Right renal pelvis (tissue), 4 donors: ENCODE measurements around the gene ATP1B2. TPM values are rescaled to one million over a fixed set of nuclear protein-coding genes. Genes with fewer than 3 reads are reported as not detected.
"Not testable (repeated sequence)": the region's sequence is repeated elsewhere in the genome, so short reads cannot be mapped to it uniquely, and the experiment has no call there.

ENCODE experiments used
- DNase-seq, 4 donors: peaks; one replicate each; pipeline ENCODE4 v3.0.0-alpha.2; 2013; ENCODE audit warnings: low read depth in 4 of 4, low spot score in 3 of 4, missing footprints in 1 of 4
- polyA plus RNA-seq, 4 donors: library from polyadenylated mRNA; unstranded; fragments of 120-200 nt; gene quantifications; one replicate each; pipeline ENCODE4 v1.2.1, GENCODE V29; 2013; ENCODE audit not compliant: insufficient read length in 4 of 4

Gene ATP1B2, protein sequence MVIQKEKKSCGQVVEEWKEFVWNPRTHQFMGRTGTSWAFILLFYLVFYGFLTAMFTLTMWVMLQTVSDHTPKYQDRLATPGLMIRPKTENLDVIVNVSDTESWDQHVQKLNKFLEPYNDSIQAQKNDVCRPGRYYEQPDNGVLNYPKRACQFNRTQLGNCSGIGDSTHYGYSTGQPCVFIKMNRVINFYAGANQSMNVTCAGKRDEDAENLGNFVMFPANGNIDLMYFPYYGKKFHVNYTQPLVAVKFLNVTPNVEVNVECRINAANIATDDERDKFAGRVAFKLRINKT
- polyA plus RNA-seq = 10 to 100 TPM; 18.6 to 26.1 (median 21.2) TPM

DNA sequence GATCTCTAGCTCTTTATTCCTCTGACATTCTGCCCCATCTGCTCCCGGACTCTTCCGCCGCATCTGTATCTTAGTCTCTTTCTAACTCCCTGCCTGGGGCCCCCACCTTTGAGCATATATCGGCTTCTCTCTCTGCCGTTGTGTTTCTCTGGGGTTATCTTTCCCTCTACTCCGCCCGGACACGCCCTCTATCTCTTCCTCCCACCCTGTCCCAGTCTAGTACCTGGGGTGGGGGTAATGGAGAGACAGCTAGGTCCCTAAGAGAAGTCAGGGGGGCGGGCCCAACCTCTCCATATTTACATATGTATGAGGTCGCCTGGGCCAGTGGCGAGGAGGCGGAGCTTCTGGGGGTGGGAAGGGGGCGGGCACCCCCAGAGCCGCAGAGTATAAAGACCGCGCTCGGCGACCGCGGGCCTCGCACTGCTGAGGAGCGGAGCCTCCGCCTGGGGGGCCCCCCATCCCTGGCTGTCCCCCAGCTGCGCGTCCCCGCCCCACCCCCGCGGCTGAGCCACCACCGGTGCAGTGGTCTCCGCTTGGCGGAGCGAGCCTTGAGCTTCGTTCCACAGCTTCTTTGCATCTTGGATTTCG, at the start of gene ATP1B2:
TSS of gene ATP1B2 (plus strand) at position 418 of the 588 bp plus-strand sequence. CDS start 593 bp downstream, outside the sequence.
- peak in 3 of 4 donors; percentile 49 to 58 (median 56) for DNase-seq

DNA sequence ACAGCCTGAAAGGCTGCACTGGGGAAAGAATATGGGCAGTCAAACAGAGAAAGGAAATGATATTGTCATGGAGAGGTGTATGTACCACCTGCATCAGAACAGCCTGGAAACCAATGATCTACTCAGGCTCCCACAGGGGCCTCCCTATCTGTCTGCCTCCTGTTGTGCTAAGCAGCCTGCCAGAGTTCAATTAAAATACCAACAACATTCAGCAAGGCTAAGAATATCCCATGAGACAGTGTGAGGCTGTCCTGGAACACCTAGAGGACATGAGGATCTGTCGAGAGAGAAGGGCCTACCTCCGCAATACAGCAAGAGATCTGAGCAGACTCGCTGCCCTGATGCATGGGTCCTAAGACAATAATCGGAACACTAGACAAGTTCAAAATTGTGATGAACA, 44.4 kb upstream of the ATP1B2 start:
- DNase-seq = no peak

DNA sequence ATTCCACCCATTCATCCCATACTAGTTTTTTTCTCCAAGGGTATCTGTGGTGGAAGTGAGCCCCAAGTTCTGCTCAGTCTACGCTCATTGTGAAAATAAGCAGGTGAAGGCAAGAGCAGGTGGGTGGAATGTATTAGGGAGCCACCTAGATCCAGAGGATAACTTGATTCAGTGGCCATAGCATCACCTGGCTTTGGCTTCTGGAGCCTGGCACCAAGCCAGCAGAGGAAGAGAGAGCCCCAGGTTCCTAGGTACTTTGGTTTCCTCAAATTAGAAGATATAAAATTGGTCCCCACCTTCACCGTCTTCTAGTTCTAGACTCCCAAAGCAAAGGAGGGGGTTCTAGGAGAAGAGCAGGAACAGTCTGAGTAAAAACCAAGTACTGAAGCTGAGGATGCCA, 40.1 kb upstream of the ATP1B2 start:
- DNase-seq = no peak

DNA sequence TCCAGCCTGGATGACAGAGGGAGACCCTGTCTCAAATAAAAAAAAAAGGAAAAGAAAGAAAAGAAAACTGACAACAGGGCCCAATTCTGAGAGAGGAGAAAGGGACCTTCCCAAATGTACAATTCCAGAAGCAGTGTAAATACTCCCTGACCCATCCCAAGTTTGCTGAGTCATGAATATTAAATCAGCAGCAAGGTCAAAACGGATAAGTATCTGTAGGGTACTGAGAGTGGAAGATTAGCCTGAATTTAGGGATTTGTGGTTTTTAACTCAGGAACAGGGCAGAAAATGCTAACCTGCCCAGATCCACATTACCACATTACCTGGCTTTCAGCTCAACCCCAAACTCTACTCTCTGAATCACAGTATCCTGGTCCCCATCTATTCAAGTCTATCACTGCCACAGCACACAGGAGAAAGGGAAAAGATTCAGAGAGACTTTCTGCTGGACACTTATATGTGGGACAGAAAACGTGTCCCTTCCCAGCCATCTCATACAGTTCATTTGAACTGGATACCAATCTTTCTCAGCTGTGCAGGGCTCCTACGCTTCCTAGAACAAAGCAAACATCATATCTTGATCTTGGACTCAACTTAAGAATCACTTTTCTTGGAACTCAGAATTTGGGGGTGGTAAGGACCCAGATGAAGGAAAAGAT, 39.0 kb upstream of the ATP1B2 start:
- DNase-seq = no peak

DNA sequence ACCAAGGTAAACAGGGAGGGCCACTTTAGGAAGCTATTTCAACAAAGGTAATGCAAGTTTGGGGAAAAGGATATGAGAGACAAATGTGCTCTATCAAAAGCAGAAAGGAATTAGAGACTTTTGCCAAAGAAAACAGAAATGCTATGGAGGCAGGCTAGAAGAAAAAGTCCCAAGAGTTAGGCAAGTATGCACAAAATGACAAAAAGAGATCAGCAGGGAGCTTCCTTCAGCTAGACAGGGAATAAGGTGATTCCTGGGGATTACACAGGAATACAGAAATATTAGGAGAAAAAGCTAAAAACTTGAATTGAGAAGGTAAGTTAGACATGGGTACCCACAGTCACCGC, 38.5 kb upstream of the ATP1B2 start:
- DNase-seq = no peak

DNA sequence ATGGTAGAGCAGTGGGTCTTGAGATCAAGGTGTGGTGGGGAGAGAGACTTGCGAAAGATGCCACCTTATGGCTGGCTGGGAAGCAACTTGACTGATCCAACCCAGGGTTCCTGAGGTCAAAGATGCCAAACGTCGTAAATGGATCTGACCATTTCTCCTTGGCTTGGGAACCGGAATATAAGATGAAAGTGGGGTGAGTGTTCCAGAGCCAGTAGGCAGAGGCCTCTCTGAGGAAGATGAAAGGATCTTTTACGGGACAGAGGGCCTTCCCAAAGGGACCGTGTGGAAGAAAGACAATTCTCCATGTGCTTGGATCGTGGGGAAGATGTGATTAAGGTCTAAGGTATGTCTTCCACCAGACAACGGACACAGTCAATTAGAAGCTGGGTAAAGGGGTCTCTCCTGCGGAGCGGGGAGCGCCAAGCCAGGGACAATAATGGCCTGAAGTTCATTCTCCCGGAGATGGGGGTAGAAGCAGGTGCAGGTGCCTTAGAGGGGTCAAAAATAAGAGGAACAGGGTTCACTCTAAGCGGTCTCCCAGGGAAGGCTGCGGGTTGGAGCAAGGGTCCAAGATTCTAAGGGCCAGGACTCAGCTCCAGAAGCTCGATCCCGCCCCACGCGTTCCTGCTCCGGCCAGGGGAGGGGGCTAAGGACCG, 36.8 kb upstream of the ATP1B2 start:
- no peak for DNase-seq

DNA sequence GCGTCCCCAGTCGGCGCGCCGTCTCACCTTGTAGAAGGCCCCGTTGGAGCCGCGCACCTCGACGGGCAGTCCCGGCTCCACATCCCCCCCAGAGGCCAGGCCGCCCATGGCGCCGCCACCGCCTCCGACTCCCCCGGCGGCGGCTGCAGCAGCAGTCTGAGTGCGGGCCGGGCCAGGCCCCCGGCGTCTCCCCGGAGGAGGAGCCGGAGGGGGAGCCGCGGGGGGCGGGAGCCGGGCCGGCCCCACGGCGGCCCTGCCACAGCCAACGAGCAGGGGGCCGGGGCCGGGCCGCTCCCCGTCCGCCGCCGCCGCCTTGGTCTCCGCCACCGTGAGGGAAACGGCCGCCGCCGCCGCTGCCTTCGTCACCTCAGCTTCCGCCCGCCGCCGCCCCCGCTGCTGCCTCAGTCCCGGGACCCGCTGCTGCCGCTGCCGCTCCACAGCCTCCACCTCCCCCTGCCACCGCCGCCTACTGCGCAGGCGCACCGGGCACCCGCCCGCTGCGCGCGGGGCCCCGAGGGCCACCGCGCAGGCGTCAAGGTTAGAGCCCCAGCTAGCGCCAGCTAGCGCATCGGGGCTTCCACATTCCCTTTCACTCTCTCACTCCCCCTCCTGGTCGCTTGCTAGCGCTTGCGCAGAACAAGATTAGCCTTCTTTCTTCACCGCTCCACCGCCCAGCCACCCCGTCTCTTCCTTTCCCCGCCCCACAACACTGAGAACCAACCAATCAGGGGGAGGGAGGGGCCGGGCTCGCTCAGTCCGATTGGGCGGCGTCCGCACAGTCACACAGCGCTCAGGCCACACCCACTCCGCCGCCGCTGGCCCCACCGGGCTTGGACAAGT, 36.1 kb upstream of the ATP1B2 start, which contains the start of gene FXR2:
TSS of gene FXR2 (minus strand) at position 473 of the 840 bp plus-strand sequence. CDS start at position 108, 365 bp downstream.
- DNase-seq = peak; percentile 100

DNA sequence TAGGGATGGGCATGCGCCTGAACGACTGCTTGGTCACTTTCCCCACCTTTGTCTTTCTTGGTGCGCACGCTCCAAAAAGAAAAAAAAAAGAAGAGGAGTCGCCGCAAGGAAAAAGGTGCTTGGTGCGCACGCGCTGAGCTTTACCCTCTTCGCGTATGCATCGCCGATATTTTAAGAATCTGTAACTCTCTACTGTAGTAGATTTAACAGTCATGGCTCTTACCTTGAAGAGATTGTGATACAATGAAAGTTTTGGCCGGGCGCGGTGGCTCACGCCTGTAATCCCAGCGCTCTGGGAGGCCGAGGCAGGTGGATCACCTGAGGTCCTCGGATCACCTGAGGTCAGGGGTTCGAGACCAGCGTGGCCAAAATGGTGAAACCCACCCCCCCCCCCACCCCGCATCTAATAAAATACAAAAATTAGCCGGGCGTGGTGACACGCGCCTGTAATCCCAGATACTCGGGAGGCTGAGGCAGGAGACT, 35.4 kb upstream of the ATP1B2 start:
- DNase-seq = no peak

DNA sequence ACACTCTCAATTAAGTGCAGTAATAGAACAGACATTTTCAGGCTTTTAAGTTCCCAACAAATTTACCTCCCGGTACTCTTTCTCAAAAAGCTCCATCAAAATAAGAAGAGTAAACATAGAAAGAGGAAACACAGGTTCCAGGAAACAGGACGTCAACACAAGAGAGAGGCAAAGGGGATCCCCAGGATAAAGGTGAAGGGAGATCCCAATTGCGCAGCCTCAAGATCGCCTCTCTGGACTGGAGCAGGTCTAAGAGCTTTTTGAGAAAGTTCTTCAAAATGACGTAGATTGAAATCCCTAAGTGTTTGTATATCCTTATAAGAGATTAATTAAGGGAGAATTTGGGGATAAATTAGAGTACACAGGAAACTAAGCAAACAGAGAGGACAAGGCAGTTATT, 32.1 kb upstream of the ATP1B2 start:
- no peak for DNase-seq

DNA sequence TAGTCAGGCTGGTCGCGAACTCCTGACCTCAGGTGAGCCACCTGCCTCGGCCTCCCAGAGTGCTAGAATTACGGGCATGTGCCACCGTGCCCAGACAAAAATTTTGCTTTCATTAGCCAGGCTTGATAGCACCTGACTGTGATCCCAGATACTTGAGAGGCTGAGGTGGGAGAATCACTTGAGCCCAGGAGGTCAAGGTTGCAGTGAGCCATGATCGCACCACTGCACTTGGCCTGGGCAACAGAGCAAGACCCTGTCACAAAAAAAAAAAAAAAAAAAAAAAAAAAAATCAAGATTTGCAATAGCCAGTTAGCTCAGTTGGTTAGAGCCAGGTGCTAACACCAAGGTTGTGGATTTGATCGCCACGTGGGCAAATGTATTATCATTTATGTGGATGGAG, 29.9 kb upstream of the ATP1B2 start:
- DNase-seq = no peak

DNA sequence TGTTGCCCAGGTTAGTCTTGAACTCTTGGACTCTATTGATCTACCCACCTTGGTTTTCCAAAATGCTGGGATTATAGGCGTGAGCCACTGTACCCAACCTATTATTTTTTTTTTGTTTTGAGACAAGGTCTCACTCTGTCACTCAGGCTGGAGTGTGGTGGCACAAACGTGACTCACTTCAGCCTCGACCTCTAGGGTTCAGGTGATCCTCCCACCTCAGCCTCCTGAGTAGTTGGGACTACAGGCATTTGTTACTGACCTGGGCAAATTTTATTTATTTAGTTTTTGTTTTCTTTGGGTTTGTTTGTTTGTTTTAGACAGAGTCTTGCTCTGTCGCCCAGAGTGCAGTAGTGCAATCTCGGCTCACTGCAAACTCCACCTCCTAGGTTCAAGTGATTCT, 27.1 kb upstream of the ATP1B2 start:
- no peak for DNase-seq

DNA sequence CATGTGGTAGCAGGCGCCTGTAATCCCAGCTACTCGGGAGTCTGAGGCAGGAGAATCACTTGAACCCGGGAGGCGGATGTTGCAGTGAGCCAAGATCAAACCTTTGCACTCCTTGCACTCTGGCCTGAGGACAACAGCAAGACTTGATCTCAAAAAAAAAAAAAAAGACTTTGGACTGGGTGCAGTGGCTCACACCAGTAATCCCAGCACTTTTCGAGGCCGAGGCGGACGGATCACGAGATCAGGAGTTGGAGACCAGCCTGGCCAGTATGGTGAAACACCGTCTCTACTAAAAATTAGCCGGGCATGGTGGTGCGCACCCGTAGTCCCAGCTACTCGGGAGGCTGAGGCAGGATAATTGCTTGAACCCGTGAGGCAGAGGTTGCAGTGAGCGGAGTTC, 25.0 kb upstream of the ATP1B2 start:
- not testable (repeated sequence) for DNase-seq

DNA sequence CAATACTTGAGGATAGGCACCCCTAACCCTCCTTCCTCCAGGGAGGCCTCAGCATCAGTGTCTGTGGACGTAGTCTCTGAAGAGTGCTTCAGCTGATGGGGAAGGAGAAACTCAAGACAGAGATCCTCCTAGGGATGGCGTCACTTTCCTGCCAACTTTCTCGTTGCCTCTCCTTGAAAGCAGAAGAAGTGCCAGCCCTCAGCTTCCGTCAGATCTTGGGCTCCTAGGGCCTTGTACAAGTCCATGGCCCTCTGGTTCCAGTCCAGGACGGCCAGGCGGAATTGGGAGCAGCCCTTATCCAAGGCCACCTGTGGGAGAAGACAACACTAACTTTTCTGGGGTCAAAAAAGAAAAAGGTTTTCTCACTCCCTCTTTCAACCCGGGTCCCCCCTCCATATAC, 24.4 kb upstream of the ATP1B2 start:
- no peak for DNase-seq

DNA sequence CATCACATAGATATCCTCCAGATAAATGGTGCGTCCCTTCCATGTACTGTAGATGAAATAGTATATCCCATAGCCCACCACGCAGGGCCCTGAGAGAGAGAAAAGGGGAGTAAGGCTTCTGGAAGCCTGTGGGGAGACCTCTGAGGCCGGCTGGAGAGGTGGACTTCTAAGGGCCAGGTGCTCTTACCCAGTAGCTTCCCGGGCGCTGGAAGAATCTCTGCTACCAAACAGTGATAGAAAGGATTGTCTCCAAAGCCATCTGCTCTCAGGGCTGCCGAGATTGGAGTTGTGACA, 23.8 kb upstream of the ATP1B2 start:
- DNase-seq = no peak

DNA sequence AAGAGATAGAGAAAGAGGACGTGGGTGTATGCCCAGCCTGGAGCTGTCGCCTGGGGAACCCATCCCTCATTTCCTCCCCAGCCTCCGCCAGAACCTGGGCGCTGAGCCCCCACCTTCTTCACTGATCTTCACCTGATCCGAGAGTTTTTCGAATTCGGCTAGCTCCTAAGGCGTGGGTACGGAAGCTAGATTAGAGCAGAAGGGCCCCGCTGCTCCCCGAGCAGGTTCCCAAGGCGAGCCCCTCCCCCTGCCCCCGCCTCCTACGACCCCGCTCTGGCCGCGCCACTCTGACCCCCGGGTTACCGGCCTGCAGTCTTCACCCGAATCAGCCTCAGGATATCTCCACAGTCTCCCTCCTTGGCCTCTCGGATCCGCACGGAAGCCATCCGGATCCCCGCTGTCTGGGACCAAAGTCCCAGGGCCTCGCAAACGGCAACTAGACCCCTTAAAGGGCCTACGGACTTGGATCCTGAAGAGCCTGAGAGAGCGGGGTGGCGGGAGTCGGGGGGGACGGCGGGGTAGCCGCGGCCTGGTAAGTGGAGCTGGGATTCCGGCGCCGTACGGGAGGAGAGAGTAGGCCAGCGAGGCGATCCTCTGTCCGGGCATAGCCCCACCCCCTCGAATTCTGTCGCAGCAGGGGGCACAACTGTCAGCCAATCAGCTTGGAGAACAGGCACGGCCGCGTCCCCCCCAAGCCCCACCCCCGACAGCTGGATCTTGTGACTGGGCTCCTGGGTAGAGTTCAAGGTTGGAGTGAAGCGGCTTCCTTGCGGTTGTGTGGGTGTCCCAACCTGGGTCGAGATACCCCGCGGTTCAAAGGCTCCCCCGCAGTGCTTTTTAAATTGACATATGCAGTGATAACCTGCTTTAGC, 23.2 kb upstream of the ATP1B2 start, which contains the start of gene SAT2:
TSS of gene SAT2 (minus strand) at position 572 of the 872 bp plus-strand sequence. CDS start at position 386, 186 bp downstream.
- DNase-seq = peak; percentile 84 to 94 (median 91)

DNA sequence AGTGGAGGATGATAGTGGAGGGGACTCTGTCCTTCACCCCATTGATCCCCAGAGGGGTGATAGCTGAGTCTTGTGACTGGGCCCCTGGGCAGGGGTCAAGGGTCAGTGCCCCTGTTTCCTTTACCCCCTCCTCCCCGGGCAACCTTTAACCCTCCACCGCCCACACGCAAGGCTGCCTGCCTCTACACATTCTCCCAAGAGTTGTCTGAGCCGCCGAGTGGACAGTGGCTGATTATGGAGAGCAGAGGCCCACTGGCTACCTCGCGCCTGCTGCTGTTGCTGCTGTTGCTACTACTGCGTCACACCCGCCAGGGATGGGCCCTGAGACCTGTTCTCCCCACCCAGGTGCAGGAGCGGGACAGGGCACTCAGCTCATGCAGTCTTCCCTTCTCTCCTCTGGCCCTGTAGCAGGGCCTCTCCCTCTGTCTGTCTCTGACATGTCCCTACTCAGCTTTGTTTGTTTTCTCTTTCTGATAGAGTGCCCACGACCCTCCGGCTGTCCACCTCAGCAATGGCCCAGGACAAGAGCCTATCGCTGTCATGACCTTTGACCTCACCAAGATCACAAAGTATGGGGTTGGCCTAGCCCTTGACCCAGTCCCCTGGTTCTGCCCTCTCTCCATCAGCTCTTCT, 20.7 kb upstream of the ATP1B2 start, which contains the start of gene SHBG:
TSS of gene SHBG (plus strand) at position 197 of the 633 bp plus-strand sequence. CDS start at position 235, 38 bp downstream.
- no peak for DNase-seq

DNA sequence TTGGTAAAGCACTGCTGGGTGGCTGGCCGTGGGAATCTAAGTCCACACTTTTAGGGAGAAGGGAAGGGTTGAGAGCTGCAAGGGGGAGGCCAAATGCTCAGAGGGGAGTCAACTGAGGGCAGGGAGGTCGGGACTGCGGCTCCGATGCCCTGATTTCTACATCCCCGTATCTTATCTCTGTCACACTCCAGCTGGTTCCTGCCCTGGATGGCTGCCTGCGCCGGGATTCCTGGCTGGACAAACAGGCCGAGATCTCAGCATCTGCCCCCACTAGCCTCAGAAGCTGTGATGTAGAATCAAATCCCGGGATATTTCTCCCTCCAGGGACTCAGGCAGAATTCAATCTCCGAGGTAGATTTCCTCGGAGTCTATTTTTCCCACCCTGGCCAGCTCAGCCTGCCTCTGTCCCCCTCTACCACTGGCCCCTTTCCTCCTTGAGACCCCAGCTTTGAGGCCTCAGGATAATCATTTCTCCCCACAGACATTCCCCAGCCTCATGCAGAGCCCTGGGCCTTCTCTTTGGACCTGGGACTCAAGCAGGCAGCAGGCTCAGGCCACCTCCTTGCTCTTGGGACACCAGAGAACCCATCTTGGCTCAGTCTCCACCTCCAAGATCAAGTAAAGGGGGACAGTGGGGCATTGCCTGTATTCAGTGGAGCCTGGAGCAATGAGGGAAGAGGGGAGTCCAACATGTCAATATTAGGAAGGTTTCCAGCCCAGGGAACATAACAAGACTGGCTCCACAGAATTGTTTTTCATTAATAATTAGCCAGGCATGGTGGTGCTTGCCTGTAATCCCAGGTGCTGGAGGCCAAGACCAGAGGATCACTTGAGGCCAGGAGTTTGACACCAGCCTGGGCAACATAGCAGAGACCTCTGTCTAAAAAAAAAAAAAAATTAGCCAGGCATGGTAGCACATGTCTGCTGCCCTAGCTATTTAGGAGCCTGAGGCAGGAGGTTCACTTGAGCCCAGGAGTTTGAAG, 19.0 kb upstream of the ATP1B2 start:
- DNase-seq = no peak

DNA sequence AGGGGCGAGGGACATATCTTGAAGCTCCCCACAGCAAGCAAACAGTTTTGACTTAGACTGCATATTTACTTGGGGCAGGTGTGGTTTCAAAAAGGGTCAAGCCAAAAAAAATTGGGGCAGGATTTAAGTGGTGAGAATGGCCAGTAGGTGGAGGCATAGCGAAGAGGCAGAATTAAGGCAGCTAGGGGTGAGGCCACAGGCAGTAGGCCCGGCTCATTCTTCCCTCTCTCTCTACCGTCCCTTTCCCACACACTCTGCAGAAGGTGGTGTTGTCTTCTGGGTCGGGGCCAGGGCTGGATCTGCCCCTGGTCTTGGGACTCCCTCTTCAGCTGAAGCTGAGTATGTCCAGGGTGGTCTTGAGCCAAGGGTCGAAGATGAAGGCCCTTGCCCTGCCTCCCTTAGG, 18.2 kb upstream of the ATP1B2 start:
- no peak for DNase-seq
